ENCODE measurements around the gene C16orf87.
"Not testable (repeated sequence)": the region's sequence is repeated elsewhere in the genome, so short reads cannot be mapped to it uniquely, and the experiment has no call there.

C16orf87 gene

DNA sequence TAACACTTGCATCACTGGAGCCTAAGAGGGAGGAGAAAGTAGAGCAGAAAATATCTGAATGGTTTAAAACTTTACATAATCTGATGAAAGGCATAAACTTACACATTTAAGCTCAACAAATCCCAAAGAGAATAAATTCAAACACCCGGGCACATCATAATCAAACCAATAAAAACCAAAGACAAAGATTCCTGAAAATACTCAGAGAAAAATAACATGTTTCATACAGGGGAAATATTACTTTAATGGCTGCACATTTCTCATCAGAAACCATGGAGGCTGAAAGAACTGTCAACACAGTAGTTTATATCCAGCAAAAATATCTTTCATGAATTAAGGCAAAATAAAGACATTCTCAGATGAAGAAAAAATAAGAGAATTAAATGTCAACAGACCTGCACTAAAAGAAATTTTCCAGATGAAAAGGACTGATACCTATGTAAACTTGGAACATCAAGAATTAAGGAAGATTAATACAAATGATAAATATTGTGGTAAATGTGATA lies 34.2 kb downstream of the C16orf87 start:
- no peak for DNase-seq

DNA sequence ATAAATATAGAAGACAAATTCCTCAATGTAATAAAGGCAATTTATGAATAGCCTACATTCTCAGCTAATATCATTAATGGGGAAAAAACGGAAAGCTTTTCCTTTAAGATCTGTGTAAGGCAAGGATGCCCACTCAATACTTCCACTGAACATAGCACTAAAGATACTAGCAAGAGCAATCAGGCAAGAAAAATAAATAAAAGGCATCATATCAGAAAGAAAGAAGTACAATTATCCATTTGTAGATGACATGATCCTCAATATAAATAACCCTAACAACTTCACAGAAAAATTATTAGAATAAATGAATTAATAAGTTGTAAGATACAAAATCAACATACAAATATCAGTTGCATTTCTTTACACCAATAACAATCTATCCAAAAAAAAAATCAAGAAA lies 37.1 kb downstream of the C16orf87 start:
- no peak for DNase-seq

- no peak for DNase-seq
Measured at GRCh38 chr16:46790599-46791270, 40.2 kb downstream of the C16orf87 start.

DNA sequence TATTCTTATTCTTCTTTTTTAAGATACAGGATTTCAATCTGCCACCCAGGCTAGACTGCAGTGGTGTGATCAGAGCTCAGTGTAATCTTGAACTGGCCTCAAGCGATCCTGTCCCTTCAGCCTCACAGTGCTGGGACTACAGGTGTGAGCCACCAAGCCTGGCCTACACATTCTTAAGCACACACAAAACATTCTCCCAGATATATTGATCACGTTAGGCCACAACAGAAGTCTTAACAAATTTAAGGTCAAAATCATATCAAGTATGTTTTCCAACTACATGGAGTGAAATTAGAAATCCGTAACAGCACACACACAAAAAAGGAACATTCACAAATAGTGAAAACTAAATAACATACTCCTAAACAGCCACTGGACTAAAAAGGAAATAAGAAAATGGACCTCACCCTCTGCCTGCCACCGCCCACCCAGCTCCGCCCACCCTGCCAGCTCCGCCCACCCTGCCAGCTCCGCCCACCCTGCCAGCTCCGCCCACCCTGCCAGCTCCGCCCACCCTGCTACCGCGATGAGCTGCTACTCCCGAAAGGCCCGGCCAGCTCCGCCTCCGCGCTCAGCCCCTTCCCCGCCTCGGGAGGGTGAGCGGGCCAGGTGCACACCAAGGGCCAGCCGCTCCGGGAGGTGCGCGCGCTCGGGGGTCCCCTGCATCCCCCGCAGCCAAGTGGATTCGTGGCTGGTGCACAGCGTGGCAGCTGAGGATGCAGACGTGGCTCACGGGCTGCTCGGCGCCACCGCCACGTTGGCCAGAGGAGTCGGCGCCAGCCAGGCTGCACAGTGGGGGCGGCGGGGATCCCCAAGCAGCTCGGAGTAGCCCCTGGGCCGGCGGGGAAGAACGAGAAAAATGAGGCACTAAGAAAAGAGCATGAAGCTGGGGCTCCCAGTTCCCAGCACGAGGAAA lies 41.2 kb downstream of the C16orf87 start:
- DNase-seq: peak; percentile 66

DNA sequence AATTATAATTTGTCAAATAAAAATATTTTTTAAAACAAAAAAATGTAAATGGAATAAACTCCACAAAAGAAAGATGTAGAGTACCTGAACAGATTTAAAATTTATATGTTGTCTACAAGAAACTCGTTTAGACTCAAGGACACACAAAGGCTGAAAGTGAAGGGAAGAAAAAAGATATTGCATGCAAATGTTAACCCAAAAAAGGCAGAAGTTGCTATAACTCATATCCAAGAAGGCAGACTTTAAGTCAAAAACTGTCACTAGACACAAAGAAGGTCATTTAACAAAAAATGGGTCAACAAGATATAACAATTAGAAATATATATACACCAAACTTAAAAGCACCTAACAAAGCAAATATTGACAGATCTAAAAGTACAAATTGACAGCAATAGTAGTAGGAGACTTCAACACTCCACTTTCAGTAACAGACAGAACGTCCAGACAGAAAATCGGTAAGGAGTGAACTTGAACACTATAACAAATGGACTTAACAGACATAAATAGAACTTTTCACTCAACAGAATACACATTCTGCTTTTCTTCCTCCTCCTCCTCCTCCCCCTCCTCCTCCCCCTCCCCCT lies 42.0 kb downstream of the C16orf87 start:
- no peak for DNase-seq

- DNase-seq: no peak
Measured at GRCh38 chr16:46787909-46788308, 43.1 kb downstream of the C16orf87 start.

DNA sequence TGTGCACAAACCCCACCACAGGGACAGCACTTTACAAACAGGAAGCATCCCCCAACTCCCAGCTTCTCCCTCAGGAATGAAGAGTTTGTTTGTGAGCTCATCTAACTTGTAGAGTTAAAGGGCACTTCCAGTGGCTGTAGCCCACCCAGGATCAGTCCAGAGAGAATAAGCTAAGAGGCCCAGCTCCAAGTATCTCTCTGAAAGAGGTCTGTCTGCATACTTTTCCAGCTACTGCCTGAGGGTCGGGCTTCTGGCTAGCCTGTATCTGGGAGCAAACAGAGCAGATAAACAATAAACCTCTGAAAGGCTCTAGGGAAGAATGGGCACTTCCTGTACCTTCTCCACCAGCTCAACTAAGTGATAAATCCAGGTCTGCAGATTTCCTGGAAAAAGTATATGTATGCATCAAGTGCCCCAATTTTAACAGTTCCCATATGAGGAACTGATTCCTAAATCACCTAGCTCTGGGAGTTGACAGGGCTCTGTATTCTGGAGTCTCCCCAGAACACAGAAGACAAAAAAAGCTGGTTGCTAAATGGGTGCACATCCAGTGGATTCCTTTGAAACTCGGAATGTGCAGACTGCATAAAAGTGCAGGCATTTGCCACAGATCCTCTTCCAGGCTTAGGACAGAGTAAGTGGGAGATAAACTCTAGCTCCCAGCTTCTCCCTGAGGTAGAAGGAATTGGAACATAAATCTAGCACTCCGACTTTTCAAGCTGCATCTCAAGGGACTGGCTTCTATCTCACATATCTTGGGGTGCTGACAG lies 45.7 kb downstream of the C16orf87 start:
- DNase-seq: no peak

- not testable (repeated sequence) for DNase-seq
Measured at GRCh38 chr16:46784569-46784968, 46.4 kb downstream of the C16orf87 start.

DNA sequence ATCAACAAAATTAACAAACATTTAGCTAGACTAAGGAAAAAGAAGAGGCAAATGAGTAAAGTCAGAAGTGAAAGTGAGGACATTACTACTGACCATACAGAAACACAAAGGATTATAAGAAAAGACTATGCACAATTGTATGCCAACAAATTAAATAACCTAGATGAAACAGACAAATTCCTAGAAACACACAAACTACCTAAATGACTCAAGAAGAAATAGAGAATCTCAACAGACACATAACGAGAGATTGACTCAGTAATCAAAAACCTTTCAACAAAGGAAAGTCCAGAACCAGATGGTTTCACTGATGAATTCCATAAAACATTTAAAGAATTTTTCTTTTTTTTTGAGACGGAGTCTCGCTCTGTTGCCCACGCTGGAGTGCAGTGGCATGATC lies 47.2 kb downstream of the C16orf87 start:
- DNase-seq: no peak

- no peak for DNase-seq
Measured at GRCh38 chr16:46782320-46782719, 48.7 kb downstream of the C16orf87 start.

DNA sequence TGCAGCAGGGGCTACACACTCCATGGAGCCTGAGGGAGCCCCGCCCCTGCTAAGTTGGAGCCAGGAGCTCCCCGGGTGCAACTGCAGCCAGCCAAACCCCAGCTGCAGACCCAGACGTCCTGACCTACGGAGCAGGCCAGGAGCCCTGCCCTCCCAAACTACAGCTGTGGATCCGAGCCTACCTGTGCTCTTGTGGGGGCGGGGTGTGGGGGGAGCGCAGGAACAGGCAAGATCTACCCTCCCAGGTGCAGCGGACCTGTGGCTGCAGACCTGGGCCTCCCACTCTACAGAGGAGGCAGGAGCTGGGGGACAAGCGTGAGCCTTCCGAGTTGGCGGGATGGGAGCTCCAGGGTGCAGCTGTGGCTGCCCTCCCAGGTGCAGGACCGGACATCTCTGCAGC lies 53.2 kb downstream of the C16orf87 start:
- DNase-seq: no peak

DNA sequence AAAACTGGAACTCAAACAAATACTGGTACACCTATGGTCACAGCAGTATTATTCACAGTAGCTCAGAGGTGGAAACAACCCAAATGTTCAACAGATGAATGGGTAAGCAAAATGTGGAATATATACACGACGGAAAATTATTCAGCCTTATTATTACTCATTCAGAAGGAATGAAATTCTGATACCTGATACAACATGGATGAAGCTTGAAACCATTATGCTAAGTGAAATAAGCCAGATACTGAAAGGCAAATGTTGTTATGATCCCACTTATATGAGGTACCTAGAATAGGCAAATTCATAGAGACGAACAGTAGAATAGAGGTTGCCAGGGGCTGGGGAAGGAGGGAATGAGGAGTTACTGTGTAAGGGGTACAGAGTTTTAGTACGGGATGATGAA lies 55.8 kb downstream of the C16orf87 start:
- DNase-seq: no peak

- DNase-seq: no peak
Measured at GRCh38 chr16:46774743-46775177, 56.2 kb downstream of the C16orf87 start.

DNA sequence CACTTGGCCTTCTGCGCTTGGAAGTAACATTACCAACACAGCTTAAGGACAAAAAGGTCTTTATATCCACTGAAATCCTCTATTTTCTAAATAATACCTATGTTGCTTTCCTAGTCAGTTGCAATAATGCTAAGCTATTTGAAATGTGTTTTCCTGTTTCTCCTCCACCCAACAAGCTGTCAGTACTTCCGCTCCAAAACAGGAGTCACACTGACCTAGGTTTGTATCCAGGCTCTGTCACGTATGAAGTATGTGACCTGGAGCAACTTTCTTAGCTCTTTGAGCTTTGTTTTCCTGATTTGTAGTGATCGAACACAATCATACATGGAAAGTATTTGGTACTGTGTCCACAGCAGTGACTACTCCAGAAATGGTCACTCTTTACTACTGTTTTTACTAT lies 58.5 kb downstream of the C16orf87 start:
- no peak for DNase-seq

GRCh38 chr16:46768809-46769208 lies 62.2 kb downstream of the C16orf87 start:
- no peak for DNase-seq

DNA sequence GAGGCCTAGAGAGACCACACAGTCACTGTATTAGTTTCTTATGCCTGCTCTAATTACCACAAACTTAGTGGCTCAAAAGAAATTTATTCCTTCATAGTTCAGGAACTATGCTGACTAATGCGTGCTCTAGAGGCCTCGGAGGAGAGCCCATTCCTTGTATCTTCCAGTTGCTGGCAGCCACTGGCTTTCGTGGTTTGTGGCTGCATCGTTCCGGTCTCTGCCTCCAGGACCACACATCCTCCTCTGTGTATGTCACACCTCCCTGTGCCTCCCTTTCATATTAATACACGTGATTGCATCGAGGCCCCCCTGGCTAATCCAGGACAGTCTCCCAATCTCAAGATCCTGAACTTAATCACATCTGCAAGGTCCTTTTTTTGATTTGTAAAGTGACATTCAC lies 65.9 kb downstream of the C16orf87 start:
- no peak for DNase-seq

GRCh38 chr16:46763147-46763546 lies 67.8 kb downstream of the C16orf87 start:
- DNase-seq: no peak

DNA sequence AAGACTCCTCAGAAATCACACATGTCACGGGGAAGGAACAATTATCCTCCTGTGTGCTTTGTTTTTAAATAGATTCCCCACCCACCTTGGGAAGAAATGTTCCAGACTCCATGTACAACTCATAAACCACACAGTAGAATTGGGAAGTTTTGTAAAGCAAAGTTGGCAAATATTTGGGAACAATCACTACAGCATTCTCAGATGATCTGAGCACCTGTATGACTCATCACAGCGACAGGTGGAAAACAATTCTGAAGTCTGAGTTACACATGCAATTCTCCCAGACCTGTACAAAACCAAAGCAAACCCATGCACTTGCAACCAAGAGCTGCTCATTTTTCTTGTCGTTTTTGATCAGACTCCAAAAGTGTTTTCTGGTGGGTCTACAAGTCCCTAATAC lies 68.4 kb downstream of the C16orf87 start:
- DNase-seq: no peak

DNA sequence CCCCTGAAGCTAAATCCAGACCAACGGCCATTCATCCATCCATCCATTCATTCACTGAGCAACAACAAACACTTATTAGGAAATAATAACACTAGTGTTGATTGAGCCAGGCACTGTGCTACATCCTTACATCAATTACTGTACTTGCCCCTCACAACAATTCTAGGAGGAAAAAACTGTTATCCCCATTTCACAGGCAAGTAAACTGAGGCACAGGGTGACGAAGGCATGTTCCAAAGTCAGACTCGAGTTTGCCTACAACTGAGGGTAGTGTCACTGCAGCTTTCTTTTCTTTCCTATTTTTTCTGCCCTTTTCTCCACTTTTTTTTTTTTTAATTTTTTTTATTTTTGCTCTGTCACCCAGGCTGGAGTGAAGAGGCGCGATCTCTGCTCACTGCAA lies 71.7 kb downstream of the C16orf87 start:
- DNase-seq: no peak

- DNase-seq: no peak
Measured at GRCh38 chr16:46757339-46758050, 73.5 kb downstream of the C16orf87 start.

- DNase-seq: no peak
Measured at GRCh38 chr16:46756772-46757171, 74.2 kb downstream of the C16orf87 start.

DNA sequence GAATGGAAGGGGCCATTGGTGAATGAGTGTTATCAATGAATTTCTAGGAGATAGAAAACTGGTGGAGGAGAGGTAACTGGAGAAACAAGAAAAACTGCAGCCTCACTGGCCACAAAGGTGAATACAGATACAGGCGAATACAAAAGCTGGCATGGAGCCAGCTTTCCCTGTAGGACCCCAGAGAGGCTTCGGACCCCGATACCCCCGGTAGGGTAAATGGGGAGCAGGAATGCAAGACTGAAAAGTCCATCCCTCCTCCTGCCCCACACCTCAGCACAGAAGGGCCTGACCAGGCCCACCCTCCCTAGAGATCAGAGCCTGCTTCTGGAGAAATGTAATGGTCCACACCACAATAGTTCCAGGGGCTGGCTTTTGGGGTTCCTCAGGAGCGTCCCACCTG lies 78.0 kb downstream of the C16orf87 start:
- no peak for DNase-seq
